ENCODE data around the gene TRPM2. TPM values are rescaled to one million over a fixed set of nuclear protein-coding genes. Genes with fewer than 3 reads are reported as not detected.

TRPM2 gene
- total and polyA plus RNA-seq, 2 of the 13 experiments (the other 11 are each of a cell fraction or from before 2014, with no cell fraction given), result 0.07 to 0.20 TPM

GRCh38 chr21:44338971-44339910, 14.2 kb upstream of the TRPM2 start, which contains the start of gene CFAP410 (continued):
- TF ChIP-seq, protein P1, sequence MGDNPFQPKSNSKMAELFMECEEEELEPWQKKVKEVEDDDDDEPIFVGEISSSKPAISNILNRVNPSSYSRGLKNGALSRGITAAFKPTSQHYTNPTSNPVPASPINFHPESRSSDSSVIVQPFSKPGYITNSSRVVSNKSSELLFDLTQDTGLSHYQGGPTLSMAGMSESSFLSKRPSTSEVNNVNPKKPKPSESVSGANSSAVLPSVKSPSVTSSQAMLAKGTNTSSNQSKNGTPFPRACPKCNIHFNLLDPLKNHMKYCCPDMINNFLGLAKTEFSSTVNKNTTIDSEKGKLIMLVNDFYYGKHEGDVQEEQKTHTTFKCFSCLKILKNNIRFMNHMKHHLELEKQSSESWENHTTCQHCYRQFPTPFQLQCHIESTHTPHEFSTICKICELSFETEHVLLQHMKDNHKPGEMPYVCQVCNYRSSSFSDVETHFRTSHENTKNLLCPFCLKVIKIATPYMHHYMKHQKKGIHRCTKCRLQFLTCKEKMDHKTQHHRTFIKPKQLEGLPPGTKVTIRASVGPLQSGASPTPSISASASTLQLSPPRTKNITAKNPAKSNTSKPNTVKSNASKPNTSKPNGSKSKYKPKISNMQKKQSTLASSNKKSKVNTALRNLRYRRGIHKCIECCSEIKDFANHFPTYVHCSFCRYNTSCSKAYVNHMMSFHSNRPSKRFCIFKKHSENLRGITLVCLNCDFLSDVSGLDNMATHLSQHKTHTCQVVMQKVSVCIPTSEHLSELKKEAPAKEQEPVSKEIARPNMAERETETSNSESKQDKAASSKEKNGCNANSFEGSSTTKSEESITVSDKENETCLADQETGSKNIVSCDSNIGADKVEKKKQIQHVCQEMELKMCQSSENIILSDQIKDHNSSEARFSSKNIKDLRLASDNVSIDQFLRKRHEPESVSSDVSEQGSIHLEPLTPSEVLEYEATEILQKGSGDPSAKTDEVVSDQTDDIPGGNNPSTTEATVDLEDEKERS (CRISPR knock-in tag; IDR thresholded peaks at IDR 0.05), result no peak
- TF ChIP-seq RFXAP (CRISPR knock-in tag; IDR thresholded peaks at IDR 0.05; ENCODE audit: borderline replicate concordance), result peak; percentile 85
- no peak for TF ChIP-seq ADNP (CRISPR knock-in tag; IDR thresholded peaks at IDR 0.05)
- peak; percentile 65 for TF ChIP-seq NFYB (CRISPR knock-in tag; IDR thresholded peaks at IDR 0.05)
- 0 out of 2 replicates have a peak, but pooled peaks have one; percentile 76 for TF ChIP-seq XBP1 (CRISPR knock-in tag; IDR thresholded peaks at IDR 0.05)
- no peak for TF ChIP-seq ZNF724P (CRISPR knock-in tag; IDR thresholded peaks at IDR 0.05; ENCODE audit: borderline replicate concordance)
- TF ChIP-seq SCMH1 (CRISPR knock-in tag; IDR thresholded peaks at IDR 0.05; ENCODE audit: borderline replicate concordance), result no peak
- no peak for TF ChIP-seq PHF5A (CRISPR knock-in tag; IDR thresholded peaks at IDR 0.05; ENCODE audit: low read depth, unreplicated experiment)
- peak; percentile 83 for TF ChIP-seq ZNF501 (CRISPR knock-in tag; IDR thresholded peaks at IDR 0.05)
- no peak for TF ChIP-seq FOXP1 (IDR thresholded peaks at IDR 0.05)
- TF ChIP-seq FOXP1 (CRISPR knock-in tag; IDR thresholded peaks at IDR 0.05), result no peak
- no peak for TF ChIP-seq ZNF775 (CRISPR knock-in tag; IDR thresholded peaks at IDR 0.05; ENCODE audit: borderline replicate concordance)
- 0 out of 2 replicates have a peak, but pooled peaks have one; percentile 33 for TF ChIP-seq SP1 (IDR thresholded peaks at IDR 0.05)
- TF ChIP-seq SP1 (CRISPR knock-in tag; IDR thresholded peaks at IDR 0.05), result no peak; the same call in 1 of the 2 replicates
- TF ChIP-seq, protein P2, sequence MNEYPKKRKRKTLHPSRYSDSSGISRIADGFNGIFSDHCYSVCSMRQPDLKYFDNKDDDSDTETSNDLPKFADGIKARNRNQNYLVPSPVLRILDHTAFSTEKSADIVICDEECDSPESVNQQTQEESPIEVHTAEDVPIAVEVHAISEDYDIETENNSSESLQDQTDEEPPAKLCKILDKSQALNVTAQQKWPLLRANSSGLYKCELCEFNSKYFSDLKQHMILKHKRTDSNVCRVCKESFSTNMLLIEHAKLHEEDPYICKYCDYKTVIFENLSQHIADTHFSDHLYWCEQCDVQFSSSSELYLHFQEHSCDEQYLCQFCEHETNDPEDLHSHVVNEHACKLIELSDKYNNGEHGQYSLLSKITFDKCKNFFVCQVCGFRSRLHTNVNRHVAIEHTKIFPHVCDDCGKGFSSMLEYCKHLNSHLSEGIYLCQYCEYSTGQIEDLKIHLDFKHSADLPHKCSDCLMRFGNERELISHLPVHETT (CRISPR knock-in tag; conservative IDR thresholded peaks at IDR 0.05), result peak; percentile 74
- TF ChIP-seq, protein P3, sequence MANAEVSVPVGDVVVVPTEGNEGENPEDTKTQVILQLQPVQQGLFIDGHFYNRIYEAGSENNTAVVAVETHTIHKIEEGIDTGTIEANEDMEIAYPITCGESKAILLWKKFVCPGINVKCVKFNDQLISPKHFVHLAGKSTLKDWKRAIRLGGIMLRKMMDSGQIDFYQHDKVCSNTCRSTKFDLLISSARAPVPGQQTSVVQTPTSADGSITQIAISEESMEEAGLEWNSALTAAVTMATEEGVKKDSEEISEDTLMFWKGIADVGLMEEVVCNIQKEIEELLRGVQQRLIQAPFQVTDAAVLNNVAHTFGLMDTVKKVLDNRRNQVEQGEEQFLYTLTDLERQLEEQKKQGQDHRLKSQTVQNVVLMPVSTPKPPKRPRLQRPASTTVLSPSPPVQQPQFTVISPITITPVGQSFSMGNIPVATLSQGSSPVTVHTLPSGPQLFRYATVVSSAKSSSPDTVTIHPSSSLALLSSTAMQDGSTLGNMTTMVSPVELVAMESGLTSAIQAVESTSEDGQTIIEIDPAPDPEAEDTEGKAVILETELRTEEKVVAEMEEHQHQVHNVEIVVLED (CRISPR knock-in tag; IDR thresholded peaks at IDR 0.05; ENCODE audit: borderline replicate concordance), result peak; percentile 90
- no peak for TF ChIP-seq ATRX (CRISPR knock-in tag; IDR thresholded peaks at IDR 0.05; ENCODE audit: borderline replicate concordance)
- TF ChIP-seq ZFP37 (CRISPR knock-in tag; IDR thresholded peaks at IDR 0.05; ENCODE audit: borderline replicate concordance), result no peak
- TF ChIP-seq ZNF337 (CRISPR knock-in tag; IDR thresholded peaks at IDR 0.05; ENCODE audit: borderline replicate concordance, low read depth), result 0 out of 2 replicates have a peak, but pooled peaks have one; percentile 43
- TF ChIP-seq IRF9 (CRISPR knock-in tag; IDR thresholded peaks at IDR 0.05; ENCODE audit: borderline replicate concordance), result peak; percentile 72; the same call in 1 of the 2 replicates
- TF ChIP-seq ZC3H13 (CRISPR knock-in tag; IDR thresholded peaks at IDR 0.05), result 0 out of 2 replicates have a peak, but pooled peaks have one; percentile 35
- peak; percentile 99 for TF ChIP-seq YEATS4 (CRISPR knock-in tag; IDR thresholded peaks at IDR 0.05; ENCODE audit: borderline replicate concordance)
- no peak for TF ChIP-seq ZNF282 (IDR thresholded peaks at IDR 0.05; ENCODE audit: partially characterized antibody)

Measured in HepG2 (cell line).